Left lung (tissue), 10 donors: ENCODE results near the gene PLD1. TPM values are rescaled to one million over a fixed set of nuclear protein-coding genes. Genes with fewer than 3 reads are reported as not detected.

ENCODE experiments used
- ATAC-seq: fragments of 200-7000 bp; cut with Tn5 transposase; one replicate; pipeline ENCODE4 v1.9.1; 2020; ENCODE audit warnings: moderate library complexity
- DNase-seq, 4 donors: peaks; one replicate each; pipeline ENCODE4 v3.0.0-alpha.2; 2013 to 2020
- H3K27ac ChIP-seq, 2 donors: fragments of 200-600 bp; sonication (generic) in 1 of 2; one replicate each; pipeline versions ENCODE4 v1.5.0 to v1.8.0; 2020 to 2021
- H3K27me3 ChIP-seq, 2 donors: fragments of 200-600 bp; sonication (generic) in 1 of 2; one replicate each; pipeline versions ENCODE4 v1.5.0 to v1.8.0; 2020 to 2021
- H3K36me3 ChIP-seq, 2 donors: fragments of 200-600 bp; sonication (generic) in 1 of 2; one replicate each; pipeline versions ENCODE4 v1.5.0 to v1.8.0; 2020 to 2021
- H3K4me1 ChIP-seq, 2 donors: fragments of 200-600 bp; one replicate each; pipeline ENCODE4 v1.8.0; 2021
- H3K4me3 ChIP-seq, 2 donors: fragments of 200-600 bp; sonication (generic) in 1 of 2; one replicate each; pipeline versions ENCODE4 v1.5.0 to v1.8.0; 2020 to 2021; ENCODE audit warnings: mild to moderate bottlenecking in 1 of 2
- H3K9me3 ChIP-seq, 2 donors: fragments of 200-600 bp; sonication (generic) in 1 of 2; one replicate each; pipeline versions ENCODE4 v1.5.0 to v1.8.0; 2020 to 2021
- CTCF ChIP-seq, 2 donors: fragments of 200-600 bp; sonication (generic) in 1 of 2; IDR thresholded peaks; one replicate each; pipeline versions ENCODE4 v1.5.0 to v1.8.0; 2021; ENCODE audit warnings: antibody characterized with exemption in 2 of 2
- intact Hi-C, 2 donors: fragments of 100-400 bp; cut with DNase I; formaldehyde crosslinking; loops; one replicate each; pipeline versions ENCODE4 v1.11.2 to v1.14.2; 2022
- polyA plus RNA-seq, 6 donors: library from polyadenylated mRNA; unstranded; fragments of 120-200 nt; gene quantifications; one replicate each; pipeline ENCODE4 v1.2.1, GENCODE V29; 2013; ENCODE audit not compliant: insufficient read length in 6 of 6
- total RNA-seq, 2 donors: library from RNA; stranded (reverse); fragmentation: NEBNext Ultra II Directional; extraction: Animal tissue kit (Norgen Biotek cat#: 25700); gene quantifications; one replicate each; pipeline ENCODE4 v1.2.1, GENCODE V29; 2021
- donor health status: DM: no; HTN: yes; CAD: no.
- donor health status: DM: no; HTN: no; CAD: no.

Gene PLD1
- total and polyA plus RNA-seq, 8 donors, result 2.9 to 18.7 (median 5.8) TPM

DNA sequence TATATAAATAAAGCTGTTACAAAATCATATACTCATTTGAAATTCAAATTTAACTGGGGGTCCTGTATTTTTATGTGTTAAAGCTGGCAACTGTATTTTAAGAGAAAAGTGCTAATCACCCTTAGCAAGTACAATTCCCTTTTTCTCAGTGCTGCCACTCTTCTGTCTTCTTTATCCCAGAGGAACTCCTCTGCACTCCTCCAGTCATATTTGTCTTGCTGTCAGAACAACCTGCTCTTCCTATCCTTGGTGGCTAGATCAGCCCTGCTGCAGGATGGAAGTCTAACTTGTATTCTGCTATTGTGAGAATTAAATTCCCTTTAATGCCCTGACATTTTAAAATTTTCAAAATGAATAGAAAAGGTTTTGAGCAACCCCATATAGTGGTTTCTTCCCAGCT is 226.2 kb downstream of the PLD1 start:
- H3K27me3 ChIP-seq, result no peaks in the 10 kb centered on the region
- H3K27ac ChIP-seq, result no peak overlapping the region
- no peak overlapping the region for H3K4me3 ChIP-seq
- H3K9me3 ChIP-seq, result no peaks in the 10 kb centered on the region
- DNase-seq, result no peak
- TF ChIP-seq CTCF (IDR thresholded peaks at IDR 0.05), result no peak
- no peaks in the 10 kb centered on the region for H3K36me3 ChIP-seq
- no peak for ATAC-seq
- no peaks in the 10 kb centered on the region for H3K4me1 ChIP-seq
- intact Hi-C loops, result no loop called here

DNA sequence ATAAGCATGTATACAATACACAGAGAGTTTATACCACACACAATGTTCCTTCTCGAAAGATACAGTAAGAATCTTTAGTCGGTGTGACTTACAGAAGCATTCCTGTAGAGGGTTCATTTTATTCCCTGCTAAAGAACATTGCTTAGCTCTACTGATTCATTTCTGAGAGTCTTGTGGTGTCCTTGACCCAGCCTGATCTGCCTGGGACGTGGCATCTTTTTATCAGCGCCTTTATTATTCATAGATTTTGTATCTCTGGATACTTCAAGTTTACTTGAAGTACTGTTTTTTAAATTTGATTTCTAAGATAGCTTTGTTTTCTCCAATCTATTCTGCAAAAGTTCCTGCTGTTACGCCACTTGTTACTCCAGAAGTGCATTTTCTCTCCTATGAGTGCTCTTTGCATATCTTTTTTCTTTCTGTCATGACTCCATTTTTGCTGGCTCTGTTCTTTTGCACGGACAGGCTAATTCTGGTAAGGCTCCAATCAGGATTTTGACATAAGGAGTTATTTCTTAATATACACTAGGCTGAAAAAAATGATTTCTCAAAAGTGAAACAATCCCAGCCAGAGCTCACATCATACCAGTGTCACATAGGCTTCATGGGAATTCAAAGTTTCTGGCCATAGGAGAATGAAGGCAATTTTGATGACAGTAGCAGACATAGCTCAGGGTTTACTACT is 235.6 kb downstream of the PLD1 start:
- intact Hi-C loops, result no loop called here
- H3K4me3 ChIP-seq, result no peak overlapping the region
- no peak overlapping the region for H3K27ac ChIP-seq

DNA sequence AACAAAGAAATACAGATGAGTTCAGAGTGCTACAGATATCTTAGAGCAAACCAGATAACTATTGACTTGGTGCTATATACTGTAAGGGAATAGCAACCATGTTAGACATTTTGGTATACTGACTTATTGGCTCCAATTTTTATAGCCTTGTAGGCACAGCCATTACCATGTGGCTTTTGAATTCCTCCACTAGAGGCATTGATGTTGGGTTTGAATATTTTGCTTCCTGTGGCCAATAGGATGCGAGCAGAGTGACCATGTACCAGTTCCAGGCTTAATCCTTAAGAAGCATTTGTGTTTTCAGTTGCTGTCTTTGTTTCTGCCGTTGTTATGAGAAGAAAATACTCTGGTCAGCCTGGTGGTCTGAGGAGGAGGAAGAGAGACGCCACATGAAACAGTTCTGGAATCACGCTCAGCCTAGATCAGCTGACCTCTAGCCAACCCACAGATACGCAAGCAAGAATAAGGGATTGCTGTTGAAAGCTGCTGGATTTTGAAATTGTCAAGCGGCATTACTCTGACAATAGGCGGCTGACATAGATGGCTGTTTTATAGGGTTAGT is 240.6 kb downstream of the PLD1 start:
- Histone ChIP-seq H3K36me3 (no peaks in the 10 kb centered on the region), H3K4me1 (peaks cover 9 to 22% of the 10 kb centered on the region in 2 donors), H3K4me3 (no peak overlapping the region), H3K27ac (no peak overlapping the region), H3K27me3 (no peaks in the 10 kb centered on the region), H3K9me3 (no peaks in the 10 kb centered on the region)
- DNase-seq, result no peak
- TF ChIP-seq CTCF (IDR thresholded peaks at IDR 0.05), result no peak
- no peak for ATAC-seq
- intact Hi-C loops, result loop anchor here in 1 of 2 donors (10.0 kb wide), 1 partner anchor 385 kb away; no protein-coding TSS in a partner anchor

More for the DNA sequence above, 235.6 kb downstream of the PLD1 start:
- no peak for DNase-seq
- peak; percentile 44 for ATAC-seq
- Histone ChIP-seq H3K9me3 (no peaks in the 10 kb centered on the region), H3K4me1 (no peaks in the 10 kb centered on the region), H3K36me3 (no peaks in the 10 kb centered on the region), H3K27me3 (no peaks in the 10 kb centered on the region)
- no peak for TF ChIP-seq CTCF (IDR thresholded peaks at IDR 0.05)

DNA sequence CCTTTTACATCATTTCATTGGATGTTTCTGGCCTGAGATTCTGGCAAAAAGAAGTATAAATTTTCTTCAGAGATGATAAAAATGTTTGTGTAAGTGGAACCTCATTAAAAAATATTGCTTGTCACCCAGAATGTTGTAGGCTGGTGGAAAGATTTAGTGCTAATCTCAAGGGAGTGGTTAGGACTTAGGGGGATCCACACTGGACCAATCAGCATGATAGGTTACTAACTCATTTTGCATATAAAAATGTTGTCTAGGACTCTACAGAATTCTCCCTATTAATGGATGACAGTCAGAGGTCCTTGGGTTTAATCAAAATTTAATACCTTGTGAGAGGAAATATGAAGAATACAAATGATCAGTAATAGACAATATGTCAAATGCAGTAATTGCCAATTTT is 241.5 kb downstream of the PLD1 start:
- H3K36me3 ChIP-seq, result no peaks in the 10 kb centered on the region
- H3K4me1 ChIP-seq, result peaks cover 9 to 27% of the 10 kb centered on the region in 2 donors
- H3K9me3 ChIP-seq, result no peaks in the 10 kb centered on the region
- no peak for TF ChIP-seq CTCF (IDR thresholded peaks at IDR 0.05)
- intact Hi-C loops, result loop anchor here in 1 of 2 donors (10.0 kb wide), 1 partner anchor 384 kb away; no protein-coding TSS in a partner anchor
- no peak overlapping the region for H3K4me3 ChIP-seq
- no peak overlapping the region for H3K27ac ChIP-seq
- H3K27me3 ChIP-seq, result no peaks in the 10 kb centered on the region
- no peak for DNase-seq
- no peak for ATAC-seq

DNA sequence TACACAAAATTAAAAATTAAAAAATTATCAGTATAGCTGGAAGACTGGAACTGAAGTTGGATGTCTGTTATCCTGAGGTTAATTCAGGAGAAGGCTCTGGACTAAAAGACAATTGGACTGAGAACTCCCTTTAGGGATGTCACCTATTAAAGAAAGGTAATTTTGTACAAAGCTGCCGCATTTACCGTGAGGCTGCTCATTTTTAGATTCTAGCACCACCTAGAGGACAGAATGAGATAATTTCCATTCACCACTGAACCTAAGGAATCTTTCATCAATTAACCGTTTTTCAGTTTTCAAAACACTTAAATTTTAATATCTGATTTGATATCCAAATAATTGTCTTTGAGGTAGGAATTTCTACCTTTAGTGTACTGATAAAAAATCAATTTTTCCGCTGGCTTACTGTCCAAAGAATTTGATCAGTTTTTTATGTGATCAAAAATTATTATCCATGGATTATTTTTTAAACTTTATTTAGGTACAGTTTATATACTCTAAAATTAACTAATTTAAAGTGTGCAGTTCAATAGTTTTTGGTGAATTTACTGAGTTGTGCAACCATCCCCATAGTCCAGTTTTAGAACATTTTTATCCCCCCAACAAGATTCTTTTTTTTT is 243.4 kb downstream of the PLD1 start:
- TF ChIP-seq CTCF (IDR thresholded peaks at IDR 0.05), result peak; percentile 74
- DNase-seq (peak in 2 of 4 donors; percentile 25 to 43), ATAC-seq (peak; percentile 83)
- intact Hi-C loops, result loop anchor here in 1 of 2 donors (10.0 kb wide), 1 partner anchor 382 kb away; no protein-coding TSS in a partner anchor
- no peaks in the 10 kb centered on the region for H3K36me3 ChIP-seq
- H3K27ac ChIP-seq, result no peak overlapping the region
- H3K4me1 ChIP-seq, result peaks cover 9 to 27% of the 10 kb centered on the region in 2 donors
- no peak overlapping the region for H3K4me3 ChIP-seq
- no peaks in the 10 kb centered on the region for H3K9me3 ChIP-seq
- no peaks in the 10 kb centered on the region for H3K27me3 ChIP-seq
